HT-29 (cell line): ENCODE data around the gene CNN1. TPM values are rescaled to one million over a fixed set of nuclear protein-coding genes. Genes with fewer than 3 reads are reported as not detected.
A peak's percentile ranks its signal among the peaks of the same experiment; 100 is the strongest.

Source experiments
- DNase-seq: peaks from one replicate; pipeline ENCODE4 v3.0.0-alpha.2; 2015; ENCODE audit warnings: low spot score
- total RNA-seq: library from RNA; depleted of rRNA; stranded (reverse); fragments of >200 nt; shearing (Covaris generic); gene quantifications from 2 replicates; pipeline ENCODE4 v1.2.3, GENCODE V29; 2014

CNN1 gene
- total RNA-seq, 1 experiment from 2014 or later, result not detected

GRCh38 chr19:11534538-11534937 lies 4.1 kb upstream of the CNN1 start:
- DNase-seq, result no peak

- DNase-seq, result no peak
Observed at GRCh38 chr19:11534948-11535347, 3.7 kb upstream of the CNN1 start.

- DNase-seq, result peak; percentile 77
Observed at GRCh38 chr19:11535792-11536595, 2.7 kb upstream of the CNN1 start.

- DNase-seq, result no peak
Observed at GRCh38 chr19:11539495-11540365, 1.1 kb downstream of the CNN1 start.

- DNase-seq, result no peak
Observed at GRCh38 chr19:11540645-11541044, 2.0 kb downstream of the CNN1 start.

- DNase-seq, result no peak
Observed at GRCh38 chr19:11541238-11541637, 2.6 kb downstream of the CNN1 start.

GRCh38 chr19:11547929-11548700 lies 9.5 kb downstream of the CNN1 start:
- no peak for DNase-seq

GRCh38 chr19:11549386-11549953 lies 10.8 kb downstream of the CNN1 start:
- DNase-seq, result no peak

- no peak for DNase-seq
Observed at GRCh38 chr19:11550265-11550664, 11.6 kb downstream of the CNN1 start.

- DNase-seq, result no peak
Observed at GRCh38 chr19:11551603-11552235, 13.1 kb downstream of the CNN1 start.

- no peak for DNase-seq
Observed at GRCh38 chr19:11552666-11553372, 14.2 kb downstream of the CNN1 start.

GRCh38 chr19:11554160-11554559 lies 15.5 kb downstream of the CNN1 start:
- no peak for DNase-seq

- DNase-seq, result no peak
Observed at GRCh38 chr19:11555246-11555645, 16.6 kb downstream of the CNN1 start.

- no peak for DNase-seq
Observed at GRCh38 chr19:11556634-11557420, 18.2 kb downstream of the CNN1 start.

- peak; percentile 94 for DNase-seq
Observed at GRCh38 chr19:11558881-11559828, 20.5 kb downstream of the CNN1 start, which contains the start of gene ELOF1. Gene ELOF1, minus strand, starts transcription at chr19:11559230. Its CDS starts 4,883 bp downstream, at chr19:11554347.

GRCh38 chr19:11560404-11561051 lies 21.9 kb downstream of the CNN1 start:
- DNase-seq, result peak; percentile 63

GRCh38 chr19:11563532-11563931 lies 24.9 kb downstream of the CNN1 start:
- no peak for DNase-seq
